NCI-H1092 (cell line): ENCODE data around the gene ZBTB45.
A peak's percentile ranks its signal among the peaks of the same experiment; 100 is the strongest.
"Not testable (repeated sequence)": the region's sequence is repeated elsewhere in the genome, so short reads cannot be mapped to it uniquely, and the experiment has no call there.

Experiments used
- DNase-seq: peaks from one replicate; lab custom pipeline; 2025; lab: John Stamatoyannopoulos, UW

ZBTB45 gene

DNA sequence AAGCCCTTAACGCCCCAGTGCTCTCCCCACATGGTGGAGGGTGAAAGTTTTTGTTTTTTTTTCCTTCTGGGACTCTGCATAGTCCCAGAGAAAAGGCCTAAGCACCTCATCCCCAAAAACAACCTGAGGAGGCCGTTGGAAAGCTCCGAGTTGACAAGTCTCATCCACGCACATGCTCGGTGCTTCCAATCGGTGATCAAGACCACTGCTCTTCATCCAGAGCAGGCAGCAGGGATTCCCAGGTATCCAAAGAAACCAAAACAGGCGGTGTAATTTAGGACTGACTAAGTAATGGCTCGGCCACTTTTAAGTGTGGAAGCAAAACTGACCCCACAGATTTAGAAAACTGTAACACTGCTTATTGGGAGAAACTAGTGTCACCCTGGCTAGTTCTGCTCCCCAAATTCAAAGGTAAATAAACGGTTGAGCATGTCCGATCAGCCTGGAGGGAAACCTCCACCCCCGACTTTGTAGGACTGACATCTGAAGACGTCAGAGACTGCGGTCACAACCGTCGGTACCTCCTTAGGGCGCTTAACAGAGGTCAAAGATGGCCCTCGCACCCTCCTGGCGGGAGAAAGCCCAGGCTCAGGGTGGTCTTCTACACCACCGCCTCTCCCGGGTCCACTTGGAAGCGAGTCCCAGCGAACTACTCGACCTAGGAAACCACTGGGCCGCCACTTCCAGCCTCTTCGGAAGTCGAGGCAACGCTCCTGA, 44.5 kb downstream of the ZBTB45 start:
- DNase-seq: no peak

DNA sequence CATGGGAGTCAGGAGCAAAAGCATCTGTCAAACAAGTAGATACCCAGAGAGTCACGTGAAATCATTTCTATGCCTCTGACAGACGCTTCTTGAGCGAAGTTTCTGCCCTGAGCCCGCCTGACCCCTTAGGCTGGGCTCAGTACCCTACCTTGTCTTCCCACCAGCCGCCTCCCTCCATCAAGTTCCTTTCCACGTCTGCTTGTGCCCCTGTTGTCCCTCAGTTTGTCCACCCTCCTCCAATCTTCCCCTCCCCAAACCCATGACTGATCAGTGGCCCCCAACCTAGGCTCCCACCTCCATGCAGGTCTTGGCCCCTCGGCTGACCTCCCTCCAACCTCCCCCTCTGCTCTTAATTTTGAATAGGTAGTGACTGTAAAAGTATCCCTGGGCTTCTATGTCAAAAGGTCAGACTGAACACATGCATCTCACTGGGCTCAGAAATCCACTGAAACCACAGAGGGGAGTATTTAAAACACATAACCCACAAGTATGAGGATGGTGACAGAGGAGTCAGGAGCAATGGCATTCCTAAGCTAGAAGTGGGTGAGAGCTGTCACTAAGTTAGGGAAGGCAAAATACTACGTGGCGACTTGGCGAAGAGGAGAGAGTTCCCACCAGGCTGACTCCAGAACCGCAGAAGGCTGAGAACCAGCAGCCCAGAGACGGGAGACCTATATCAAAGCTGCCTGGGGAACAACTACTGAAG, 45.2 kb downstream of the ZBTB45 start:
- no peak for DNase-seq

GRCh38 chr19:58473775-58474174, 45.8 kb downstream of the ZBTB45 start:
- DNase-seq: no peak

DNA sequence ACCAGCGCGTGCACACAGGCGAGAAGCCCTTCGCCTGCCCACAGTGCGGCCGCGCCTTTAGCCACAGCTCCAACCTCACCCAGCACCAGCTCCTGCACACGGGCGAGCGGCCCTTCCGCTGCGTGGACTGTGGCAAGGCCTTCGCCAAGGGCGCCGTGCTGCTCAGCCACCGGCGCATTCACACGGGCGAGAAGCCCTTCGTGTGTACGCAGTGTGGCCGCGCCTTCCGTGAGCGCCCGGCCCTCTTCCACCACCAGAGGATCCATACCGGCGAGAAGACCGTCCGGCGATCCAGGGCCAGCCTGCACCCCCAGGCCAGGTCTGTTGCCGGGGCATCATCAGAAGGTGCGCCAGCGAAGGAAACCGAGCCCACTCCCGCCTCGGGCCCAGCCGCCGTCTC, 47.9 kb downstream of the ZBTB45 start:
- no peak for DNase-seq

DNA sequence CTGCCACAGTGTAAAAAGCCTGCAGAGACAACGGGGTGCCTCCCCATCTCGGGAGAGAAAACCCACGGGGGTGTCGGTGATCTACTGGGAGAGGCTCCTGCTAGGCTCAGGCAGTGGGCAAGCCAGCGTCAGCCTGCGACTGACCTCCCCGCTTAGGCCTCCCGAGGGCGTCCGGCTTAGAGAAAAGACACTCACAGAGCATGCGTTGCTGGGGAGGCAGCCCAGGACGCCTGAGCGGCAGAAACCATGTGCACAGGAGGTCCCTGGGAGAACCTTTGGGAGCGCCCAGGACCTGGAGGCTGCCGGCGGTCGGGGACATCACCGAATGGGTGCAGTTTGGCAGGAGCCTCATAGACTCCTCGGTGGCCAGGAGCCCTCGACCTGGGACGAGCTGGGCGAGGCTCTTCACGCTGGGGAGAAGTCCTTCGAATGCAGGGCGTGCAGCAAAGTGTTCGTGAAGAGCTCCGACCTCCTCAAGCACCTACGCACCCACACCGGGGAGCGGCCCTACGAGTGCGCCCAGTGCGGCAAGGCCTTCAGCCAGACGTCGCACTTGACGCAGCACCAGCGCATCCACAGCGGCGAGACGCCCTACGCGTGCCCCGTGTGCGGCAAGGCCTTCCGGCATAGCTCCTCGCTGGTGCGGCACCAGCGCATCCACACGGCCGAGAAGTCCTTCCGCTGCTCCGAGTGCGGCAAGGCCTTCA, 48.6 kb downstream of the ZBTB45 start:
- not testable (repeated sequence) for DNase-seq

DNA sequence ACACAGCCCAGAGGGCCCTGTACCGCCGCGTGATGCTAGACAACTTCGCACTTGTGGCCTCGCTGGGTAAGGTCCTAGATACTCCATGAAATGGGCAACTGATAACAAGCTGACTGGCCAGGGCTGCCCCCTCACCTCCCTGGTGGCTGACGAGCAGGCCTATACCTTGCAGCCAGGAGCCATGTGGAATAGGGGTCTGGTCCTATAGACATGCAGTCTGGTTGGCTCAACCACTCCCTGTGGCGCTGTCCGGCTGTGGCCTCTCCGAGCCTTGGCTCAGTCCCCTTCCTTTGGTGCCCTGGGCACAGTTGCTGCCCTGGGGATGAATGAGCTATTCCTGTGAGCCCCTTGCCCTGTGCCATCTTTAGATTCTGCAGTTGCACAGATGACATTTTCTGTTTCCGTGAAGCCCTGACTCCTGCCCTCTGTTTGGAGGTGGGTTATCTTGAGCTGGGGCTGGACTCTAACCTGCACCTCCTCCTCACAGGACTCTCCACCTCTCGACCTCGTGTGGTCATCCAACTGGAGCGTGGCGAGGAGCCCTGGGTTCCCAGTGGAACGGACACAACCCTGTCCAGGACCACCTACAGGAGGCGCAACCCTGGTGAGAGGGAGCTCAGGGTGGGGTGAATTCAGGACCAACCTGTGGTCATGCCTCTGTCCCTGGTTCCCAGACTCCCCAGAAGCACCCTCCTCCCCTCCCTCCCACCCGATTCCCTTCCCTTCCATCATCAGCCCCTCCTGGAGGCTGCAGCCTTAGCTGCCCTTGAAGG, 50.2 kb downstream of the ZBTB45 start:
- DNase-seq: no peak

- no peak for DNase-seq
Observed at GRCh38 chr19:58468216-58468839, 51.3 kb downstream of the ZBTB45 start.

DNA sequence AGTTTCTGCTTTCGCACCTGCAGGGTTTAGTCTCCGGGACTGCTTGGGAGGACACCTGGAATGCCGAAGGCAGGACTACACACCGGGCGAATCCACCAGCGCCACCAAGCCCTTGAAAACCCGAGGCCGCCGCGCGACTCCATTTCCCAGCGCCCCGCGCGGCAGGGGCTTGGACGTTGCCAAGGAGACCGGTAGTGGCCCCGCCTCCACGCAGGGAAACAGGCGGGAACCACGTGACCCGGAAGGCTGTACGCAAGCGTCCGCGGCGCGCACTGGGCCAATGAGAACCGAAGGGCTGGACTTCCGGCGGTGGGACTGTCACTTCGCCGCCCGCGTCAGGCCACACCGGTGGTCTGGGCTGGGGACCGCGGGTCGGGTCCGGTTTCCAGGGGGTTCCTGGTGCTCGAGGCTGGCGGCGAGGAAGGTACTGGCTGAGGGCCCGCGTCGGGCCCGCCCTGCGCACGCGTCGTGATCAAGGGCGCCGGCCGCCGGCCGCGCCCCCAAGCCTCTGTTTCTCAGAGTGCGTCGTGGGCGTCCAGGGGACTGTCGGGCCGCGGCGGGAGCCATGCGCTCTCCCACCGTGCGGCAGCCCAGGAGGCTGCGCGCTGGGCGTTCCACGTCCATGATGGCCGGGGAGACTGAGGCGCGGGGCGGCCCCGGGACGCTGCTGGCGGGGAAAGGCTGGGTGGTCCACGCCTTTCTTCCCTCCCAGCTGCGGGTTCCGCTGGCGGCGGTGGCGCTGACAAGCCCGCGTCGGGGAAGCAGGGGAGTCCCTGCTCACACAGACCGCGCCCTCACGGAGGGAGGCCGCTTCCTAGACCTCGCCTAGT, 52.6 kb downstream of the ZBTB45 start, which contains the start of gene ZNF324:
Gene ZNF324, plus strand, starts transcription at position 321 of the 830 bp plus-strand sequence. CDS start 2,106 bp downstream, outside the sequence.
- DNase-seq: peak; percentile 92

DNA sequence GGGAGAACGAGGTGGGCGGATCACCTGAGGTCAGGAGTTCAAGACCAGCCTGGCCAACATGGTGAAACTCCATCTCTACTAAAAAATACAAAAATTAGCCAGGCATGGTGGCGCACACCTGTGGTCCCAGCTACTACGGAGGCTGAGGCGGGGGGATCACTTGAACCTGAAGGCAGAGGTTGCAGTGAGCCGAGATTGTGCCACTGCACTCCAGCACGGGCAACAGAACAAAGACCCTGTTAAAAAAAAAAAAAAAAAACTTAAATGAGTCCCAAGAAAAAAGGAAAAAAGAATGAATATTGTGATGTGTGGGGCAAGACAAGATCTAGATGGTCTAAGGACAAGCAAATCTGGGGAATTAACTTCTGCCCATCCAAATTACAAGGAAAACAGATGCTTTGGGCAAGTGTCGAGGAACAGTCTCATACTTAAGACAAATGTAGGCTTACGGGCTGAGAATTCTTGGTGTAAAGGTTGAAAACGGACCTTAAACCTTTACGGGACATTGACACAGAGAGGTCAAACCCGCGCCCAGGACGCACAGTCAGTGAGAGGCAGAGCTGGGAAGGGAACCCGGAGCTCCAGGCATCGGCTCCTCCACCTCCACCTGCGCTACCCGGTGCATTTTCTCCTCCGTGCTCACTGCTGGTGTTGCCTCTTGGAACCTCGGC, 53.4 kb downstream of the ZBTB45 start:
- no peak for DNase-seq
